ENCODE results near the gene VTI1A.

DNA sequence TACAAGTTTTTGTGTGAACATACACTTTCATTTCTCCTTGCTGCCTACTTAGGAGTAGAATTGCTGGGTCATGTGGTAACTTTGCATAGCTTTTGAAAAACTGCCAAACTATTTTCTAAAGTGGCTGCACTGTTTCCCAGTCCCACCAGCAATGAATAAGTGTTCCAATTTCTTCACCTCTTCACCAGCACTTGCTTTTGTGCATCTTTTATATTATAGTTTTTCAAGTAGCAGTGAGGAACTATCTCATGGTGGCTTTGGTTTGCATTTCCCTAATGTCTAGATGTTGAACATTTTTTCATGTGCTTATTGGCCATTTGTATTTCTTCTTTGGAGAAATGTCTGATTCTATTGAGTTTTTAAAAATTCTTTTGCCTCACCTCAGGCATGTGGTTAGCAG, 273.2 kb downstream of the VTI1A start:
- TF ChIP-seq, protein P1, sequence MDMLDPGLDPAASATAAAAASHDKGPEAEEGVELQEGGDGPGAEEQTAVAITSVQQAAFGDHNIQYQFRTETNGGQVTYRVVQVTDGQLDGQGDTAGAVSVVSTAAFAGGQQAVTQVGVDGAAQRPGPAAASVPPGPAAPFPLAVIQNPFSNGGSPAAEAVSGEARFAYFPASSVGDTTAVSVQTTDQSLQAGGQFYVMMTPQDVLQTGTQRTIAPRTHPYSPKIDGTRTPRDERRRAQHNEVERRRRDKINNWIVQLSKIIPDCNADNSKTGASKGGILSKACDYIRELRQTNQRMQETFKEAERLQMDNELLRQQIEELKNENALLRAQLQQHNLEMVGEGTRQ (IDR thresholded peaks at IDR 0.05; ENCODE audit: low read depth, low read length): no peak
- TF ChIP-seq BHLHE40 (IDR thresholded peaks at IDR 0.05; ENCODE audit: low read depth, low read length): no peak
- TF ChIP-seq, protein P2, sequence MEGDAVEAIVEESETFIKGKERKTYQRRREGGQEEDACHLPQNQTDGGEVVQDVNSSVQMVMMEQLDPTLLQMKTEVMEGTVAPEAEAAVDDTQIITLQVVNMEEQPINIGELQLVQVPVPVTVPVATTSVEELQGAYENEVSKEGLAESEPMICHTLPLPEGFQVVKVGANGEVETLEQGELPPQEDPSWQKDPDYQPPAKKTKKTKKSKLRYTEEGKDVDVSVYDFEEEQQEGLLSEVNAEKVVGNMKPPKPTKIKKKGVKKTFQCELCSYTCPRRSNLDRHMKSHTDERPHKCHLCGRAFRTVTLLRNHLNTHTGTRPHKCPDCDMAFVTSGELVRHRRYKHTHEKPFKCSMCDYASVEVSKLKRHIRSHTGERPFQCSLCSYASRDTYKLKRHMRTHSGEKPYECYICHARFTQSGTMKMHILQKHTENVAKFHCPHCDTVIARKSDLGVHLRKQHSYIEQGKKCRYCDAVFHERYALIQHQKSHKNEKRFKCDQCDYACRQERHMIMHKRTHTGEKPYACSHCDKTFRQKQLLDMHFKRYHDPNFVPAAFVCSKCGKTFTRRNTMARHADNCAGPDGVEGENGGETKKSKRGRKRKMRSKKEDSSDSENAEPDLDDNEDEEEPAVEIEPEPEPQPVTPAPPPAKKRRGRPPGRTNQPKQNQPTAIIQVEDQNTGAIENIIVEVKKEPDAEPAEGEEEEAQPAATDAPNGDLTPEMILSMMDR (conservative IDR thresholded peaks at IDR 0.05; ENCODE audit: low read depth, low read length): no peak
- TF ChIP-seq CEBPB (IDR thresholded peaks at IDR 0.05; ENCODE audit: low read depth, low read length): no peak
- no peak for TF ChIP-seq FOS (IDR thresholded peaks at IDR 0.05; ENCODE audit: low read depth, low read length)
- TF ChIP-seq SMC3 (IDR thresholded peaks at IDR 0.05; ENCODE audit: low read depth, low read length): no peak
- no peak for TF ChIP-seq MAZ (IDR thresholded peaks at IDR 0.05; ENCODE audit: borderline replicate concordance, low read depth, low read length)
- TF ChIP-seq RFX5 (IDR thresholded peaks at IDR 0.05; ENCODE audit: low read depth, low read length): no peak
- TF ChIP-seq POLR2A (IDR thresholded peaks at IDR 0.05; ENCODE audit: low read depth, low read length): no peak
- TF ChIP-seq RAD21 (IDR thresholded peaks at IDR 0.05; ENCODE audit: low read length): no peak

Measured in IMR-90 (cell line).